Mesothelial cell of epicardium (in vitro differentiated cells): ENCODE data around the gene WSCD2. TPM values are rescaled to one million over a fixed set of nuclear protein-coding genes. Genes with fewer than 3 reads are reported as not detected.

Experiments used
- DNase-seq, 2 experiments: peaks; one replicate each; pipeline ENCODE4 v3.0.0; 2021; ENCODE audit warnings: low spot score in 2 of 2; ENCODE audit not compliant: unreplicated experiment in 2 of 2
- H3K27ac Mint-ChIP-seq: 2 replicates; pipeline ENCODE4 v1.8.0; 2021; ENCODE audit warnings: mixed read lengths
- H3K27me3 Mint-ChIP-seq: 2 replicates; pipeline ENCODE4 v1.8.0; 2021; ENCODE audit warnings: low read depth, mixed read lengths
- H3K36me3 Mint-ChIP-seq: 2 replicates; pipeline ENCODE4 v1.8.0; 2021; ENCODE audit warnings: mixed read lengths
- H3K4me1 Mint-ChIP-seq: 2 replicates; pipeline ENCODE4 v1.8.0; 2021; ENCODE audit warnings: mixed read lengths
- H3K4me3 Mint-ChIP-seq: 2 replicates; pipeline ENCODE4 v1.8.0; 2021; ENCODE audit warnings: mild to moderate bottlenecking, moderate library complexity, mixed read lengths
- H3K9me3 Mint-ChIP-seq: 2 replicates; pipeline ENCODE4 v1.8.0; 2021; ENCODE audit warnings: mixed read lengths
- CTCF ChIP-seq: fragments of 200-600 bp; sonication (generic); IDR thresholded peaks from one replicate; pipeline ENCODE4 v1.5.0; 2021; ENCODE audit warnings: antibody characterized with exemption; ENCODE audit not compliant: unreplicated experiment
- total RNA-seq: library from RNA; stranded (reverse); gene quantifications from 3 replicates; pipeline ENCODE4 v1.2.1, GENCODE V29; 2021

WSCD2 gene
- total RNA-seq, 1 donor from 2014 or later, result 0.13 TPM

DNA sequence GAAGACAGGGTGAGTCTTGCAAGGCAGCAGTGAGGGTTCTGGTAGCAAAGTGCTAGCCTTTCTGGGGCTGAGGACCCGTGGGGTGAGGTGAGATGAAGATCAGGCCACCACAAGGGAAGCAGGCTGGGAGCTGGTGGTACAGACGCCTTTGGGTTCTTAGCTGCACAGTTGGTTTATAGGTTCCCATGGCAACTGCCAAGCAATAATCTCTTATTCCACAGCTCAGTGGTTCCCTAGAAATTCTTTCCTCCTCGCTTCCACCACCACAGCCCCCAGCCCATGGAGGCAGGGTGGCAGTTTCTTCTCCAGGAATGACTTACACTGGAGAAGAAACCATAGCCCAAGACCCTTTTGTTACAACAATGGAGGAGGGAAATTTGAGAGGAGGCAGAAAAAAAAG lies 127.9 kb downstream of the WSCD2 start:
- no peak for TF ChIP-seq CTCF
- Mint-ChIP-seq H3K4me3 (no peak overlapping the region), H3K36me3 (no peaks in the 10 kb centered on the region), H3K27me3 (peaks cover 30% of the 10 kb centered on the region), H3K9me3 (peaks cover 34% of the 10 kb centered on the region), H3K27ac (no peak overlapping the region), H3K4me1 (no peaks in the 10 kb centered on the region)
- DNase-seq, result no peak

GRCh38 chr12:108257610-108258106 lies 128.6 kb downstream of the WSCD2 start:
- Mint-ChIP-seq H3K27ac (no peak overlapping the region), H3K4me3 (no peak overlapping the region), H3K9me3 (peaks cover 37% of the 10 kb centered on the region), H3K36me3 (no peaks in the 10 kb centered on the region), H3K4me1 (no peaks in the 10 kb centered on the region), H3K27me3 (peaks cover 24% of the 10 kb centered on the region)
- DNase-seq, result no peak
- no peak for TF ChIP-seq CTCF

- Mint-ChIP-seq H3K27ac (no peak overlapping the region), H3K27me3 (peaks cover 15% of the 10 kb centered on the region)
Measured at GRCh38 chr12:108260039-108260438, 131.0 kb downstream of the WSCD2 start.

DNA sequence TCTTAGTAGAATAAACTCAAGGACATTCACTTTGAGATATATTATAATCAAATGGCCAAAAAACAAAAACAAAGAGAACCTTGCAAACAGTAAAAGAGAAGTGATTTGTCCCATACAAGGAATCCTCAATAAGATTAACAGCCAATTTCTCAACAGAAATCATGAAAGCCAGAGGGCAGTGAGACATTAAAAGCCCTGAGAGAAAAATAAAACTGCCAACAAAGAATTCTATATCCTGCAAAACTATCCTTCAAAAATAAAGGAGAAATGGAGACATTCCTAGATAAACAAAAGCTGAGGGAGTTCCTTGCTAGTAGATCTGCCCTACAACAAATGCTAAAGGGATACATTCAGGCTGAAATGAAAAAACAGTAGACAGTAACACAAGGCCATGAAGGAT lies 131.9 kb downstream of the WSCD2 start:
- Mint-ChIP-seq H3K27ac (no peak overlapping the region), H3K4me1 (no peaks in the 10 kb centered on the region), H3K27me3 (peaks cover 13% of the 10 kb centered on the region), H3K4me3 (no peak overlapping the region), H3K36me3 (no peaks in the 10 kb centered on the region), H3K9me3 (peaks cover 37% of the 10 kb centered on the region)
- no peak for DNase-seq
- TF ChIP-seq CTCF, result no peak

More at GRCh38 chr12:108260039-108260438, 131.0 kb downstream of the WSCD2 start:
- Mint-ChIP-seq H3K36me3 (no peaks in the 10 kb centered on the region), H3K4me1 (no peaks in the 10 kb centered on the region), H3K9me3 (peaks cover 37% of the 10 kb centered on the region), H3K4me3 (no peak overlapping the region)
- no peak for DNase-seq
- no peak for TF ChIP-seq CTCF

- Mint-ChIP-seq H3K36me3 (no peaks in the 10 kb centered on the region), H3K27ac (no peak overlapping the region), H3K9me3 (peaks cover 23% of the 10 kb centered on the region), H3K4me3 (no peak overlapping the region), H3K27me3 (peaks cover 15% of the 10 kb centered on the region), H3K4me1 (no peaks in the 10 kb centered on the region)
- DNase-seq, result no peak
- no peak for TF ChIP-seq CTCF
Measured at GRCh38 chr12:108265505-108265904, 136.4 kb downstream of the WSCD2 start.

- Mint-ChIP-seq H3K27me3 (peaks cover 15% of the 10 kb centered on the region), H3K4me1 (no peaks in the 10 kb centered on the region), H3K36me3 (no peaks in the 10 kb centered on the region), H3K9me3 (peaks cover 17% of the 10 kb centered on the region), H3K27ac (no peak overlapping the region), H3K4me3 (no peak overlapping the region)
- no peak for DNase-seq
- TF ChIP-seq CTCF, result no peak
Measured at GRCh38 chr12:108266131-108266530, 137.0 kb downstream of the WSCD2 start.
